HepG2 (cell line): Measurements from ENCODE around the gene YEATS4.

Experiments
- EEA1 ChIP-seq: sonication (generic); formaldehyde crosslinking; IDR thresholded peaks from 2 replicates; pipeline ENCODE4 v1.5.1; 2020; ENCODE audit warnings: mild to moderate bottlenecking, missing genetic modification reagents, borderline replicate concordance
- EP300 ChIP-seq, 3 experiments: sonication (generic) in 1 of 3; formaldehyde crosslinking in 1 of 3; IDR thresholded peaks; 2 replicates each; pipeline versions ENCODE4 v1.5.1 to v1.6.1; 2011 to 2020; ENCODE audit warnings: low read depth in 2 of 3, low read length in 2 of 3, borderline replicate concordance in 1 of 3, improper control_type of control experiment in 1 of 3, mild to moderate bottlenecking in 1 of 3, missing genetic modification reagents in 1 of 3, moderate library complexity in 1 of 3
- FOXA1 ChIP-seq, 2 experiments: fragments of 450-650 bp in 1 of 2; sonication (generic) in 1 of 2; formaldehyde crosslinking in 1 of 2; IDR thresholded peaks; 2 replicates each; pipeline versions ENCODE4 v1.4.0 to v1.6.1; 2016 to 2020; ENCODE audit warnings: missing genetic modification reagents in 1 of 2
- KIAA2018 ChIP-seq: sonication (generic); formaldehyde crosslinking; IDR thresholded peaks from 2 replicates; pipeline ENCODE4 v1.5.0; 2020; ENCODE audit warnings: mild to moderate bottlenecking, missing genetic modification reagents, borderline replicate concordance
- TAF15 ChIP-seq: fragments of 200-400 bp; formaldehyde crosslinking; IDR thresholded peaks from one replicate; pipeline ENCODE4 v1.6.1; 2018; ENCODE audit warnings: mild to moderate bottlenecking, low read depth, low read length; ENCODE audit not compliant: poor library complexity, severe bottlenecking
- ZBTB21 ChIP-seq: sonication (generic); formaldehyde crosslinking; IDR thresholded peaks from 2 replicates; pipeline ENCODE4 v1.4.0; 2020; ENCODE audit warnings: missing genetic modification reagents
- ZBTB33 ChIP-seq: sonication (generic); formaldehyde crosslinking; IDR thresholded peaks from 2 replicates; pipeline ENCODE4 v1.4.0; 2020; ENCODE audit warnings: missing genetic modification reagents
- ZNF570 ChIP-seq: sonication (generic); formaldehyde crosslinking; IDR thresholded peaks from 2 replicates; pipeline ENCODE4 v1.4.0; 2020; ENCODE audit warnings: mild to moderate bottlenecking, missing genetic modification reagents, borderline replicate concordance
- TF ChIP-seq, protein P1 (sequence below): sonication (generic); formaldehyde crosslinking; conservative IDR thresholded peaks from 2 replicates; pipeline ENCODE4 v1.4.0; 2020; ENCODE audit warnings: missing genetic modification reagents
- TF ChIP-seq, protein P2 (sequence below): sonication (generic); formaldehyde crosslinking; IDR thresholded peaks from 2 replicates; pipeline ENCODE4 v1.4.0; 2020; ENCODE audit warnings: mild to moderate bottlenecking, missing genetic modification reagents
- TF ChIP-seq, protein P3 (sequence below): sonication (generic); formaldehyde crosslinking; IDR thresholded peaks from 2 replicates; pipeline ENCODE4 v1.4.0; 2020; ENCODE audit warnings: missing genetic modification reagents, mild to moderate bottlenecking, borderline replicate concordance

DNA sequence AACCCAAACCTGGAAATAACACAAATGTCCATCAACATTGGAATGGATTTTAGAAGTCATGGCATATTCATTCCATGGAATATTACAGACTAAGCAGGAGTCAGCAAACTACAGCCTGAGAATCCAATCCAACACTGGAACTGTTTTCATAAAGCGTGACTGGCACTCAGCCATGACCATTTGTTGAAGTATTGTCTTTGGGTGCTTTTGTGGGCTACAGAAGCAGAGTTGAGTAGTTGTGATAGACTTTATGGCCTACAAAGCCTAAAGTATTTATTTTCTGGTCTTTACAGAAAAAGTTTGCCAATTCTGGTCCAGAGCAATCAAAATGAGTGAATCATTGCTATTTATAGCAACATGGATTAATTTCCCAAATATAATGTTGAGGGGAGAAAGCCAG is 76.1 kb downstream of the YEATS4 start:
- TF ChIP-seq, protein P1, sequence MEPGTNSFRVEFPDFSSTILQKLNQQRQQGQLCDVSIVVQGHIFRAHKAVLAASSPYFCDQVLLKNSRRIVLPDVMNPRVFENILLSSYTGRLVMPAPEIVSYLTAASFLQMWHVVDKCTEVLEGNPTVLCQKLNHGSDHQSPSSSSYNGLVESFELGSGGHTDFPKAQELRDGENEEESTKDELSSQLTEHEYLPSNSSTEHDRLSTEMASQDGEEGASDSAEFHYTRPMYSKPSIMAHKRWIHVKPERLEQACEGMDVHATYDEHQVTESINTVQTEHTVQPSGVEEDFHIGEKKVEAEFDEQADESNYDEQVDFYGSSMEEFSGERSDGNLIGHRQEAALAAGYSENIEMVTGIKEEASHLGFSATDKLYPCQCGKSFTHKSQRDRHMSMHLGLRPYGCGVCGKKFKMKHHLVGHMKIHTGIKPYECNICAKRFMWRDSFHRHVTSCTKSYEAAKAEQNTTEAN (CRISPR knock-in tag): no peak
- no peak for TF ChIP-seq ZBTB21
- TF ChIP-seq, protein P2, sequence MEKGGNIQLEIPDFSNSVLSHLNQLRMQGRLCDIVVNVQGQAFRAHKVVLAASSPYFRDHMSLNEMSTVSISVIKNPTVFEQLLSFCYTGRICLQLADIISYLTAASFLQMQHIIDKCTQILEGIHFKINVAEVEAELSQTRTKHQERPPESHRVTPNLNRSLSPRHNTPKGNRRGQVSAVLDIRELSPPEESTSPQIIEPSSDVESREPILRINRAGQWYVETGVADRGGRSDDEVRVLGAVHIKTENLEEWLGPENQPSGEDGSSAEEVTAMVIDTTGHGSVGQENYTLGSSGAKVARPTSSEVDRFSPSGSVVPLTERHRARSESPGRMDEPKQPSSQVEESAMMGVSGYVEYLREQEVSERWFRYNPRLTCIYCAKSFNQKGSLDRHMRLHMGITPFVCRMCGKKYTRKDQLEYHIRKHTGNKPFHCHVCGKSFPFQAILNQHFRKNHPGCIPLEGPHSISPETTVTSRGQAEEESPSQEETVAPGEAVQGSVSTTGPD (CRISPR knock-in tag): no peak
- TF ChIP-seq, protein P3, sequence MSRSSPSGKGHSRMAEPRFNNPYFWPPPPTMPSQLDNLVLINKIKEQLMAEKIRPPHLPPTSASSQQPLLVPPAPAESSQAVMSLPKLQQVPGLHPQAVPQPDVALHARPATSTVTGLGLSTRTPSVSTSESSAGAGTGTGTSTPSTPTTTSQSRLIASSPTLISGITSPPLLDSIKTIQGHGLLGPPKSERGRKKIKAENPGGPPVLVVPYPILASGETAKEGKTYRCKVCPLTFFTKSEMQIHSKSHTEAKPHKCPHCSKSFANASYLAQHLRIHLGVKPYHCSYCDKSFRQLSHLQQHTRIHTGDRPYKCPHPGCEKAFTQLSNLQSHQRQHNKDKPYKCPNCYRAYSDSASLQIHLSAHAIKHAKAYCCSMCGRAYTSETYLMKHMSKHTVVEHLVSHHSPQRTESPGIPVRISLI (CRISPR knock-in tag): no peak
- no peak for TF ChIP-seq EEA1 (CRISPR knock-in tag)
- TF ChIP-seq KIAA2018: no peak
- TF ChIP-seq ZBTB33 (CRISPR knock-in tag): no peak
- no peak for TF ChIP-seq ZNF570 (CRISPR knock-in tag)
- TF ChIP-seq FOXA1 (IDR thresholded peaks at IDR 0.05): no peak
- TF ChIP-seq FOXA1 (CRISPR knock-in tag; IDR thresholded peaks at IDR 0.05): no peak
- no peak for TF ChIP-seq EP300 (IDR thresholded peaks at IDR 0.05; ENCODE audit: low read depth in 2 of 2, low read length in 2 of 2)
- TF ChIP-seq EP300 (CRISPR knock-in tag; IDR thresholded peaks at IDR 0.05; ENCODE audit: borderline replicate concordance): no peak
- TF ChIP-seq TAF15: no peak
